HS-5 (cell line): ENCODE measurements around the gene TSPYL4.

ENCODE experiments used
- DNase-seq: peaks from one replicate; pipeline ENCODE4 v3.0.0-alpha.2; 2012; ENCODE audit warnings: low read depth

Gene TSPYL4

DNA sequence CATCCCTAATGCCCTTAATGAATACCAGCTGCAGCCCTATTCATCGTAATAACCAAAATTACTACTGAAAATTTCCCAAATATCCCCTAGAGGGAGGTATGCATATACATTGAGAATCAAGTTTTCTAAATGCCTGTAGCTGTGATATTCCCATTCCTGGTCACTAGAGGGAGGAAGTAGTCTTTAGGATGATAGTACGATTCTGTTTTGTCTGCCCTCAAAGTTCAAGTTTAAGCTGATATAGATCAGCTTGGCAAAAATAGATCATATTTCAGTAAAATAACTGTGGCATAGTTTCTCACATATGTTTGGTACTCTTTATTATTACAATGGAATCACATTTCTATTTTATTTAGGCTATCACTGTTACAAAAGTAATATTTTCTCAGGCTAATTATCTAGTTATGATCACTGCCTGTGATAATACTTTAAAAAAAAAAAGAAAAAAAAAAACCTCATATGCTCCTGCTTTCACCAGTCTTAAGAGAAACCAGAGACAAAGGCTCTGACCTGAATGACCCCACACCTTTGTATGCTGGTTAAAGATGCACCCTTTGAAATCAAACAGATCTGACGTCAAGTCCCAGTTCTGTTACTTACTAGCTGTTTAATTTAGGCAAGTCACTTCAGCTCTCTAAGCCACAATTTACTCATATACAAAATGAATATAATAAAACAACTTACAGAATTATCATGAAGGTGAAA lies 14.9 kb upstream of the TSPYL4 start:
- DNase-seq: peak; percentile 83

DNA sequence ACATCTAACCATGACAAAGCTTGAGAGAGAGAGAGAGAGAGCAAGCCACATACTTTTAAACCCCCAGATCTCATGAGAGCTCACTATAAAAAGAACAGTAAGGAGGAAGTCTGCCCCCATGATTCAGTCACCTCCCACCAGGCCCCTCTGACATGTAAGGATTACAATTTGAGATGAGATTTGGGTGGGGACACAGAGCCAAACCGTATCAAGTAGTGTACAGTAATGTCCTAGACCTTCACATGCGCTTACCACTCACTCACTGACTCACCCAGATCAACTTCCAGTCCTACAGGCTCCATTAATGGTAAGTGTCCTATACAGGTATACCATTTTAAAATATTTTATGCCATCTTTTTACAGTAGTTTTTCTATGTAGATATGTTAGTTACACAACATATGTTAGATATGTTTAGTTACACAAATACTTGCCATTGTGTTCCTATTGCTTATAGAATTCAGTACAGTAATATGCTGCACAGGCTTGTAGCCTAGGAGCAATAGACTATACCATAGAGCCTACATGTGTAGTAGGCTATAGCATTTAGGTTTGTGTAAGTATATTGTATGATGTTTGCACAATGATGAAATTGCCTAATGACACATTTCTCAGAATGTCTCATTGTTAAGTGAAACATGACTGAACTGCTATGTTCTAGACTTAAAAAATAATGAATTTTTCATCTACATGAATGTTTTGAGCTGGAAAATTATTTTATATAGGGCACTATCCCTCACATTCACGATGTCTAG lies 14.1 kb upstream of the TSPYL4 start:
- no peak for DNase-seq

DNA sequence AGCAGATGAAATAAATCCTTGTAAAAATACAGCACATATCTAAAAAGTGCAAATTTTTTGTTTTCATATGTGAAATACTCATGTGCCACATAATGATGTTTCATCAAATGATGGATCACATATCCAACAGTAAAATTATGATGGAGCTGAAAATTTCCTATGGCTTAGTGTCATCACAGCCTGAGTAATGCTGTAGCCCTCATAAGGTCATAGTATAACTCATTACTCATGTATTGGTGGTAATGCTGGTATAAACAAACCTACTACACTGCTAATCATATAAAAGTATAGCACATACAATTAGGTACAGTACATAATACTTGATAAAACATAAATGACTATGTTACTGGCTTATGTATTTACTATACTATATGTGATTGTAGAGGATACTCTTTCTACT lies 12.9 kb upstream of the TSPYL4 start:
- peak; percentile 60 for DNase-seq

DNA sequence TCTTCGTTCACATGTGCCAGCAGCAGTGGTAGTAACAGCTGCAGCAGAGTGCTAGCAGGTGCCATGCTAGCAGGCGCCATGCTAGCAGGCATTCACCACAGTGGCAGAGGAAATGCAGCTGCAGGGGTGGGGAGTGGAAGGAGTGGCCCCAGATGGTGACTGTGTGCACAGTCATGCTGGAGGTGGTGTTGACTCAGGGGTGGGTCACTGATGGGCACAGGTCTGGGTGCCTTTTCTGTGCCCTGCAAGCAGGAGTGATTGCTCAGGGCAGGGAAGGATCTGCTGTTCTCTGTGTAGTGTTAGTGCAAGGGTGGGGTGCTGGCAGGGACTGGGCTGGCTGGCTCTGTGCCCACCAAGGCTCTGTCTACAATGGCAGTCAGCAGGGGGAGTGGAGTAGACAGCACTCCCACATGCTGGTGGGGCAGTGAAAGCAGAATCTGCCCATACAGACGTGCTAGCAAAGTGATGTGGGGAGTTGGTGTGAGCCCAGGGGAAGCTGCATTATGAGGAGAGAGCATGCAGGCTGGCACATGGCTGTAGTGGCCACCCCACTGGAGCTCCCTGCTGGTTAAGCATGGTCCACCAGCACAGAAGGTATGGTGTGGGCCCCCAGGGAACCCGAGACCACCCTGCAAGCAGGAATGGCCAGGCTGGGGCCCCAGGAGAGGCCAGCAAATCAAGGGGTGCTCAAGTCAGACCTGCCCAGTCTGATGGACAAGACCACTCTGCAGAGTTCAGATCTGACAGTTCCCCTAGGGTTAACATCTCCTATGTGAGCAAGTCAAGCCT lies 11.4 kb upstream of the TSPYL4 start:
- no peak for DNase-seq

DNA sequence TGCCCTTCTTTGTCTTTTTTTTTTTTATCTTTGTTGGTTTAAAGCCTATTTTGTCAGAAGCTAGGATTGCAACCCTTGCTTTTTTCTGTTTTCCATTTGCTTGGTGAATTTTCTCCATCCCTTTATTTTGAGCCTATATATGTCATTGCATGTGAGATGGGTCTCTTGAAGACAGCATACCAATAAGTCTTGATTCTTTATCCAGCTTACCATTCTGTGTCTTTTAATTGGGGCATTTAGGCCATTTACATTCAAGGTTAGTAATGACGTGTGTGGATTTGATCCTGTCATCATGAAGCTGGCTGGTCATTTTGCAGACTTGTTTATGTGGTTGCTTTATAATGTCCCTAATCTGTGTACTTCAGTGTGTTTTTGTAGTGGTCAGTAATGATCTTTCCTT lies 9.5 kb upstream of the TSPYL4 start:
- no peak for DNase-seq

DNA sequence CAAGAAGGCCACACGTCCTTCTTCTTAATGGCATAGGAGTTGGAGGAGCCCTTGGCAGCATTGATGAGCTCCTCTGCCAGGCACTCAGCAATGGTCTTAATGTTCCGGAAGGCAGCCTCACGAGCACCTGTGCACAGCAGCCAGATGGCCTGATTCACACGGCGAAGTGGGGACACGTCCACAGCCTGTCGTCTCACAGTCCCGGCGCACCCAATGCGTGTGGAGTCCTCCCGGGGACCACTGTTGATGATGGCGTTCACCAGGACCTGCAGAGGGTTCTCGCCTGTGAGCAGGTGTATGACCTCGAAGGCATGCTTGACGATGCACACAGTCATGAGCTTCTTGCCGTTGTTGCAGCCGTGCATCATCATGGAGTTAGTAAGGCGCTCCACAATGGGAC lies 4.6 kb upstream of the TSPYL4 start:
- DNase-seq: no peak

DNA sequence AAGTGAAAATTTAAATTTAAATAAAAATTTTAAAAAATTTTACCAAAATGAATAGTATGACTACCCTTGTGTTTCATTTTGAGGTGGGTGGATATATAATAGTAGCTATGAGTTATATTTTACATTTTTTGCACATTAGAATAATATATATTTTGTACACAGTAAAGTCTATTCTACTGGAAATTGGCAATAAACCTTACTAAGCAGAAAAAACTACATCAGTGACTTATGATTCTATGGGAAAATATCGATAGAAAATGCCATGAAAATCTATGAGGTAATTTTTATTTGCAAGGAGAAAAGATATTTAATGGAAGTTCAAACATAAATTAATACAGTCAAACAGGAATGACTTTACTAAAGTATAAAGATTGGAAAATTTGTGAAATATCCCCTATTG lies 2.8 kb upstream of the TSPYL4 start:
- DNase-seq: no peak

DNA sequence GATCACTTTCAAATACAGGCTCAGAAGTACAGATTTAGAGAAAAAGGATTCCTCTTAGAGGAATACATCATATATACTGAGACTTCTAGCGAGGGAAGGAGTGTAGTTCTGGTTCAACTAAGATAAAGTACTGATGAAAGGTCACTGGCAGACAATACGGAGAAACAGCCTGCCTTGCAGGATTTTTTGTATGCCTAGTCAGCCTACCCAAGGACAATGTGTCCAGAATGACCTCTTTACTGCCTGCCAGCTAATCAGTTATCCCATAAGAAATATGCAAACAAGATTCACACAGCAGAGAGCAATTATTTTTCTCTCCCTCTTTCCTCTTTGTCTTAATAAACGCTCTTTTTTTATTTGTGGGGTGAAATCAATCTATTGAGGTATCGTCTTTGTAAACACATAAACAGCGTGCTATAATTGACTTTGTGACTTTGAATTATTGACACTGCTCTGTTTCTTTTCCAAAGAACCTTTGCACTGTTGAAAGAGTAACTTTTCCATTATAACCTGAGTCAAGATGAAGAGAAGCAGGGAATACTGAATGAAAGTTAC lies 1.4 kb upstream of the TSPYL4 start:
- DNase-seq: no peak

DNA sequence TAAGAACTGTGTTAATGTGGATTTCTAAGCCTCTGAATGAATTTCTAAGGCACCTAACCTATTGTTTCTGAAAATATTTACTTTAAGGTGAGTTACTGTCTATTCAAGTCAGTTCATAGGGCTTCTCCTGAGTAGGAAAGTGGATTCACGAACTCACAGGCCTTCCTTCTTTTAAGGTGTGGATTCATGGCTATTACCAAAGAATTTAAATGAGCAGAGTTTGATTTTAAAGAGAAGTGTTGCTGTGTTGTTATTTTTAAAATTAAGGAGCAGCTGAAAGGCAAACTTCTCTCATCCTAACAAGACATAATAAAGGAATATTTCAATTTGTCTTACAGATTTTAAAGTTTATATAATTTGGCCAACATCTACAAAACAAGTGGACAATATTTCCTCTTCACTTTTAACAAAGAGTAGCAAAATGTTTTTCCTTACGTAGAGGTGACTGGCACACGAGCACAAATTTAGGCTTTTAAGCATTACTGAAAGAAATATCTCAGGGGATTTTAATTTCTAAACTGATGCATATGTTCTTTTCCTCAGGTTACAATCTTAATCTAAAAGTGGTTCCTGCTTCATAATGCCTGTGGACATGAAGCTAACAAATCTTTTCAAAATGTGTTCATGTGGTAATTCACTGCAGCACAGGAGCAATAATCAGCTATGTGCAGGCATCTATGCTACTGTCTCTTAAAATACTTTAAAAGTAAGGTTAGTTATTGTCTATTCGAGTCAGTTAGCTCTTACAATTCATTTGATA lies 602 bp upstream of the TSPYL4 start:
- no peak for DNase-seq

DNA sequence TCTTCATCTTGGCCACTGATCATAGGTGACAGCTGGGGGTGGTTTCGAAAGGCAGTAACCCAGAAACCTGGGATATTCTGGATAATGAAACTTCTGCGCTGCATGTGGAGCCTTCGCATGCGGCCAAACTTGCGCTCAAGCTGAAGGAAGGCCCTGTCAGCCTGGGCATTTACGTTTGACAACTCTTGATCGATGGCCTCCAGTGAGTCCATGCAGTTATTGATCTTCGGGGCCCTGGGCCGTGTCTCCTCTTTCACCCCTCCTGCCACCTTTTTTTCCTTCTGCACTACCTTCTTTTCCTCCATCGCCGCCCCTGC lies 729 bp downstream of the TSPYL4 start:
- no peak for DNase-seq

DNA sequence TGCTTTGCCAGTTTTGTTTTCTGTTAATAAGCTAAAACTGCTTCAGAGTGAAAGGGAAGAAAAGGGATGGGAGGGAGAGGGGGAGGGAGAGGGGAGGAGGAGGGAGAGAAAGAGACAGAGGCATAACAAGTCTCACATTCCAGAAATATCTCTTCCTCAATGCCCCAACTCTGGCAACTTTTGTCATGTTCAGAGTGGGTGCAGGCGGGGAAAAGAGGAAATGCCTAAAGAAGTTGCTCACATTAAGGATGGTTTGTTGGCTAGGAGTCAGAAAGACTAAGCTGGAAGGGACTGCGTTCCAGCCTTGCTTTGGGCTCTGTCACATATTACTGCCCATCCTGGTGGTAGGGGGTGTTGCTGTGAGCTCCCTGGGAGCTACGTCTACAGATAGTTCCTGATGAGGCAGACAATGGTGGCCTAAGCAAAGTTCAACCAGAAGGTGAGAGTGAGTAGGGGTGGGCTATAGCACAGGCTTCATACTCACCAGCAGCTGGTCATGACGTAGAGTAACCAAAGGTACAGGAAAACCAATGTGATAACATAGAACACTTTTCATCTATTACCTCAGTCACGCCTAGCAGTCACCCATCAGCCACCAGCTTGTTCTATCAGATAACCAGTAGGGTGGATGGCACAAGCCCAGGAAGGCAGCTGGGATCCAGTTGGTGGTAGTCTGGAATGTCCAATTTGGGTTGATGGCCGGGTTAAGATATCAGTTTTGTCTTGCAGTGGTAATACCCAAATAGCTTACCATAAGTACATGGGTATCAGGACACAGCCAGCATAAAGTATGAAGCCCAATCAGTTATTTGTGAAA lies 2.1 kb downstream of the TSPYL4 start:
- no peak for DNase-seq

DNA sequence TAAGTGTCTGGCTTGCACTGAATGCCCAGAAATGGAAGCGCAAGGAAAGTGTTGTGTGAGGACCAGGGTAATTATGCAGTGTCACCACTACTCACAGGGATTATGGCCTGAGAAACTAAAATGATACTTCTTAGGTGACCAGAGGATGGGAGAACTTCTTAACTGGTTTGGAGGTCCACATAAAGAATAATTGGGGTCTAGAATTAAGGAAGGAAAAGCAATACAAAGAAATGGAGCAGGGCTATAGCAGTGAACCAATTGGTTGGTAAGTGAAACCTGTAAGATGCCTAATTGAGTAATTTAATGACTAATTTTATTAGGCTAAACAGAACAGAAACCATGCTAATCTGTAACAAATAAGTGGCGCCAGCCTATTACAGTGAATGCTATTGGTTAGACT lies 5.3 kb downstream of the TSPYL4 start:
- DNase-seq: no peak

DNA sequence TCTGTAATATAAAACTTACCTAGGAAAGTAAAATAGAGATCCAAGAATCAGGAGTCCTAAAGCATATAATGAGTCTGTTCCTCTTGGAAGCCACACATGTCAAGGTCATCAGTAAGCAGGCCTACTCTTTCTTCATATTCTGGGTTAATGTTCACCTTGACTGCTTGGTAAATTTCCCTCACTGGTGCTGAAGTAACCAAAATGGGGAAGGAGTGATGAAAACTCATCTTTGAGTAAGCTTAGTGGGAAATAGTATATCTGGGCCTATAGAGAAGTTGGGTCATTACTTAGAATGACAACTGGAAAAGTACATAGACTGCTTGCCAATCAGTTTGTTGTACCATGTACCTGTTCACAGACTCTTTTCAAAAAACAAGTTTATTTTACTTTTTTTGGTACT lies 6.6 kb downstream of the TSPYL4 start:
- no peak for DNase-seq

DNA sequence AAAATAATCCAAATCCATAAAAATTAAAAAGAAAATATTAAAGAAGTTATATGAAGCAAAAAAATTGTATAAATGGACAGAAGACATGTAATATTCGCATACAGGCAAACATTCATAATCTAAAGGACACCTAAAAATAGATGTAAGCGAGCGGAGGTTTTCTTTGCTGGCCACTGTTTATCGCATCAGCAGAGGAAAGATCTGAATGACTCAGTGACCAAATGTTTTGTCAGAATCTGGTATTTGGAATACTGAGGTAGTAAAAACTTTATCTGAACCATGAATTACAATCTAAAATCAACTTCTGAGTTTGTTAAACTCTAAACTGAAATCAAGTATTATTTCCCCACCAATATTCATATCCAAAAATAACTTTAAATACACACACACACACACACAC lies 7.8 kb downstream of the TSPYL4 start:
- DNase-seq: no peak

DNA sequence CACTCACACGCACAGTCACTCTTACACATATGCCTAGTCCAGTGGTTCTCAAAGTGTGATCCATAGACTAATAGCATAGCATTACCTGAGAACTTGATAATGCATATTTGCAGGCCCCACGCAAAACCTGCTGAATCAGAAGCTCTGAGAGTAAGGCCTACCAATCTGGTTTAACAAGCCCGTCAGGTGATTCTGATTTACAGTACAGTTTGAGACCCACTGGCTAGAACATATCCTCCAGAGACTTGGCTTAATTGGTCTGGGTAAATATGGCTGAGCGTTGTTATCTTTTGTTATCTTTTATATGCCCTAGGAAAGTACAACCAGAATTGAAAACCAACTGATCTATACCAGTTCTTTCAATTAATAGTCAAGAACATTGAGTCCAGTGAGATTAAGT lies 9.6 kb downstream of the TSPYL4 start:
- no peak for DNase-seq

DNA sequence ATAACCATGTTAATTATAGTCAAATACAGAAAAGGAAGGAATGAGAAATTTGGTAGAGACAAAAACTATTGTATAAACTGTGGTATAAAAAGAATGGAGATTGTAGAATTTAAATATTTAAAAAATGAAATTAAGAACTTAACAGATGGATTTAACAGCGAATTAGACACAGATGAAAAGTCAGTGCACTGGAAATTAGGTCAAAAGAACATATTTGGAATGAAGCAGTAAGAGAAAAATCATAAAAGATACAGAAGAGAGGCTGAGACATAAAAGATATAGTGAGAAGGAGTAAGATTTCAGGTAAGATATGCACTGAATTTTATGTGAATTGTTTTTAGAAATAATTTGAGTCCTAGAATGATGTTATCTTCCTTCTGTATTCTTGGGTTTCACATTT lies 14.0 kb downstream of the TSPYL4 start:
- no peak for DNase-seq

DNA sequence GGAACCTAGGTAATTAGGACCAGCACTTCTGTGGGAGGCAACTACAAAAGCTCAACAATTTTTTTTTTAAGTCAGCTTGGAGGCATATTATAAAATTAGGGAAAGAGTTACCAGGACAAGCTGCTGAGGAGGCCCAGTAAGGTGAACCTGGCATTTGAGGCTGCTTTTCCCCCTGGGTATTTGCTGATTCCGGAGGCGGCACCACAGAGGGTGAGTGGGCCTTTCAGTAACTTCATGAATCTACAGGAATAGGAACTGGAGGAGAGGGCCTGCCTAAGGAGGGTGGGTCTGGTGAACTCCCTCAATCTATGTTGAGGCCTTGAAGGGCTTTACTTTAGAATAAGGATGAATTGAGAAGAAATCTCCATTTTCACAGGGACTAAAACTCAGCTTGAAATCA lies 14.6 kb downstream of the TSPYL4 start:
- DNase-seq: no peak

DNA sequence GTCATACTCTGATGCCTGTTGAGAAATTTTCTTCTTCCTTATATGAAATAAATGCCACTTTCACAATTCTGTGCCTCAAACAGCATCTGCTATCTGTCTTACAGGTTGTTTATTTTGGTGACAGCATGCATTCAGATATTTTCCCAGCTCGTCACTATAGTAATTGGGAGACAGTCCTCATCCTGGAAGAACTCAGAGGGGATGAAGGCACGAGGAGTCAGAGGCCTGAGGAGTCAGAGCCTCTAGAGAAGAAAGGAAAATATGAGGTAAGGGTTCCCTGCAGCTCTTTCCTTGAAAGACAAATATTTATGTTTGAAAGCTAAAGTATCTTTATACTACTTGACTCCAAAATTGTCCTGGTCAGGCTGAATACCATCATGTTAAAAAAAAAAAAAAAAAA lies 15.8 kb downstream of the TSPYL4 start:
- DNase-seq: no peak

DNA sequence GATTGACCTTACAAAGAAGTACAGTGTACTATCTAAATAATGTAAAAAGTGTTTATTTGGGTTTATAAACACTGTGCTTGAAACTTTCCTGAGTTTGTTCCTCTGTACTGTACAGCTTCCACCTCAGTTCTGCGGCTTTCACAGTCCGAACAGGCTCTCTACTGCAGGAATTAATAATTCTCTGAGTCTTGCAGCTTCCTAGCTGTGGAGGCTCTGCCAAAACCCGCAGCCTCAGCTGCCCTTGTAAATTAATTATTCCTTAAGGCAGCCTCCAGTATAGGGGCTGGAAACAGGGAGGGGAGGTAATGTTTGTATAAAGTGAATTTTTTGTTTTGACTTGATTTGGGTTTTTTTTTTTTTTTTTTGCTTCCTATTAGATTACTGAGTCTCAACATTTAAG lies 19.2 kb downstream of the TSPYL4 start:
- DNase-seq: no peak

DNA sequence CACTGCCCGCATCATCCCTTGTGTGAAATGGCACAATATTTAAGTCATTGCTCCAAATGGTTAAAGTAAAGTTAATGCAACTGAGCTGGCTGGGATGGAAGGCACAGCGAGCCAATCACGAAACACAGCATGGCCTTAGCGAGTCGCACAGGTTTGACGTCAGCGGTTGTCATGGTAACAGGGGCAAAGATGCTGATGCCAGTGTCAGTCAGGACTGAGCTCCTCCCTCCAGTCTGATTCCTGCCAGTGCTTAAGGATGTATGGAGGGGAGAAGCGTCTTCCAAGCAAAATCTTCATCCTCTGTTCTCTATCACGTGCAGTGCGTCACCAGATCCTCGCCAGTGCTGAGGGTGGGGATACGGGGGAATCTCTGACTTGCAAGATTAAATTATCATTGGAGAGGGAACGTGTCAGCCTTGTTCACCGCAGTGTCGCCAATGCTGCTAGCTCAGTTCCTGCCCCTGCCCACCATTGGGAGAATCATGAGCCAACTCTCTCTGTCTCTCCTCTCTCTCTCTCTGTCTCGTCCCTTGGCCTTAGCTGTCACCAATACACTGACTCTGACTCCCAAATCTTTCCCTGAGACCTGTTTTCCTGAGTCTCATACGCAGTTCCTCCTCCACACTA lies 24.5 kb downstream of the TSPYL4 start:
- DNase-seq: no peak

DNA sequence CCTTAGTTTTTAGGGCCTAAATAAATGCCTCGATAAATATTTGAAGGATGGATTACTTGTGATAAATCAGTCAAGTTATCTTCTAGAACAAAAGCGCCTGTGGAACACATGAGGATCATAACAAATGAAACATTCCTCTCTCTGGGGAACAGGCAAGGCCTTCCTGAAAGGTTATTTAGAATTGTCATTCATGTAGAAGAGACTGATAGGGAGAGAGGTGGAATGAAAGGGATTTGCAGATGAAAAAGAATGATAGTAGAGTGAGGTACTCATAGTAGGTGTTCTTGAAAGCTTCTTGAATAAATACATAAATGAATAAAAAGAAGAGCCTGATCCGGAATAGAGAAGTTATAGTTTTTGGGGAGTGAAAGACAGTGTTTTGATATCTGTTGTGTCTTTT lies 30.5 kb downstream of the TSPYL4 start:
- no peak for DNase-seq
